GM23338 (cell line): ENCODE results near the gene TAS2R10. TPM values are rescaled to one million over a fixed set of nuclear protein-coding genes. Genes with fewer than 3 reads are reported as not detected.

Experiments
- ATAC-seq: fragments of 200-7000 bp; cut with Tn5 transposase; 3 replicates; pipeline ENCODE4 v1.9.1; 2020
- DNase-seq: peaks from one replicate; pipeline ENCODE4 v3.0.0-alpha.2; 2015; ENCODE audit warnings: low spot score
- H2AFZ ChIP-seq: fragments of 200-600 bp; sonication (generic); 2 replicates; pipeline ENCODE4 v1.8.0; 2016; ENCODE audit warnings: antibody characterized with exemption, mild to moderate bottlenecking, moderate library complexity
- H3F3A ChIP-seq: fragments of 200-600 bp; sonication (generic); replicated peaks from 2 replicates; pipeline ENCODE4 v1.8.0; 2017; ENCODE audit warnings: antibody characterized with exemption, mixed run types, low read depth
- H3K27ac ChIP-seq: fragments of 200-600 bp; sonication (generic); 2 replicates; pipeline ENCODE4 v1.6.1; 2016; ENCODE audit warnings: low read depth
- H3K27me3 ChIP-seq: fragments of 200-600 bp; sonication (generic); 2 replicates; pipeline ENCODE4 v1.8.0; 2016; ENCODE audit warnings: mild to moderate bottlenecking, mixed run types, moderate library complexity; ENCODE audit not compliant: insufficient read depth
- H3K36me3 ChIP-seq: fragments of 200-600 bp; sonication (generic); 2 replicates; pipeline ENCODE4 v1.8.0; 2016; ENCODE audit warnings: mild to moderate bottlenecking; ENCODE audit not compliant: insufficient read depth
- H3K4me1 ChIP-seq: fragments of 200-600 bp; sonication (generic); 2 replicates; pipeline ENCODE4 v1.8.0; 2016; ENCODE audit warnings: mild to moderate bottlenecking, moderate library complexity; ENCODE audit not compliant: insufficient read depth
- H3K4me2 ChIP-seq: fragments of 200-600 bp; sonication (generic); 2 replicates; pipeline ENCODE4 v1.7.1; 2017; ENCODE audit warnings: mixed run types
- H3K4me3 ChIP-seq: fragments of 200-600 bp; sonication (generic); 2 replicates; pipeline ENCODE4 v1.6.1; 2016; ENCODE audit warnings: mixed run types
- H3K79me2 ChIP-seq: fragments of 200-600 bp; sonication (generic); replicated peaks from 2 replicates; pipeline ENCODE4 v1.8.0; 2017; ENCODE audit warnings: mild to moderate bottlenecking; ENCODE audit not compliant: insufficient read depth
- H3K9me2 ChIP-seq: fragments of 200-600 bp; sonication (generic); 2 replicates; pipeline ENCODE4 v1.8.0; 2017; ENCODE audit not compliant: insufficient read depth
- H4K20me1 ChIP-seq: fragments of 200-600 bp; sonication (generic); replicated peaks from 2 replicates; pipeline ENCODE4 v1.8.0; 2017; ENCODE audit warnings: mild to moderate bottlenecking; ENCODE audit not compliant: insufficient read depth
- H3K27ac Mint-ChIP-seq: 2 replicates; pipeline ENCODE4 v1.8.0; 2020; ENCODE audit warnings: inconsistent platforms, mild to moderate bottlenecking, moderate library complexity, mixed read lengths
- H3K27me3 Mint-ChIP-seq: 3 replicates; pipeline ENCODE4 v1.8.0; 2022; ENCODE audit warnings: low read depth, mild to moderate bottlenecking, moderate library complexity, mixed read lengths, inconsistent platforms; ENCODE audit not compliant: insufficient read depth, poor library complexity
- H3K36me3 Mint-ChIP-seq: 3 replicates; pipeline ENCODE4 v1.8.0; 2021; ENCODE audit warnings: low read depth, mild to moderate bottlenecking, inconsistent platforms, moderate library complexity, mixed read lengths
- H3K4me1 Mint-ChIP-seq: 3 replicates; pipeline ENCODE4 v1.8.0; 2020; ENCODE audit warnings: mild to moderate bottlenecking, inconsistent platforms, mixed read lengths
- H3K4me3 Mint-ChIP-seq: 3 replicates; pipeline ENCODE4 v1.8.0; 2021; ENCODE audit warnings: moderate library complexity, mild to moderate bottlenecking, inconsistent platforms, mixed read lengths
- H3K9me3 Mint-ChIP-seq: 3 replicates; pipeline ENCODE4 v1.8.0; 2020; ENCODE audit warnings: moderate library complexity, mild to moderate bottlenecking, inconsistent platforms, mixed read lengths
- CREB1 ChIP-seq: fragments of 250-450 bp; sonication (Bioruptor Pico); IDR thresholded peaks from 2 replicates; pipeline ENCODE4 v1.5.0; 2020; ENCODE audit warnings: low read depth, mild to moderate bottlenecking, moderate library complexity
- EZH2 ChIP-seq: fragments of 200-600 bp; sonication (generic); IDR thresholded peaks from one replicate; pipeline ENCODE4 v1.8.0; 2017; ENCODE audit warnings: antibody characterized with exemption, mild to moderate bottlenecking, low read depth; ENCODE audit not compliant: unreplicated experiment
- EZH2phosphoT487 ChIP-seq: fragments of 200-600 bp; sonication (generic); IDR thresholded peaks from one replicate; pipeline ENCODE4 v1.8.1; 2018; ENCODE audit warnings: antibody characterized with exemption; ENCODE audit not compliant: unreplicated experiment
- JUNB ChIP-seq: IDR thresholded peaks from one replicate; pipeline ENCODE4 v1.6.1; 2016; ENCODE audit warnings: antibody characterized with exemption; ENCODE audit not compliant: unreplicated experiment
- POLR2AphosphoS5 ChIP-seq: IDR thresholded peaks from 2 replicates; pipeline ENCODE4 v1.6.1; 2016; ENCODE audit warnings: antibody characterized with exemption, low read depth
- STAT1 ChIP-seq: IDR thresholded peaks from one replicate; pipeline ENCODE4 v1.6.1; 2016; ENCODE audit warnings: antibody characterized with exemption; ENCODE audit not compliant: unreplicated experiment
- ZNF114 ChIP-seq: fragments of 250-450 bp; sonication (Bioruptor Pico); IDR thresholded peaks from 2 replicates; pipeline ENCODE4 v1.5.0; 2020; ENCODE audit warnings: mild to moderate bottlenecking, moderate library complexity
- ZNF331 ChIP-seq: fragments of 250-450 bp; sonication (Bioruptor Pico); IDR thresholded peaks from 2 replicates; pipeline ENCODE4 v1.5.0; 2020; ENCODE audit warnings: low read depth, mild to moderate bottlenecking, moderate library complexity
- polyA plus RNA-seq: library from polyadenylated mRNA; unstranded; fragments of >200 nt; fragmentation: Nextera tagmentation; extraction: Ambion mirVana; gene quantifications from 2 replicates; pipeline ENCODE4 v1.2.1, GENCODE V29; 2016
- small RNA-seq: library from RNA; depleted of rRNA; stranded (forward); fragments of <200 nt; gene quantifications from one replicate; pipeline ENCODE3, GENCODE V24; 2014; ENCODE audit warnings: low replicate concordance
- total RNA-seq: library from RNA; depleted of rRNA; stranded (reverse); fragments of >200 nt; shearing (Covaris generic); gene quantifications from 2 replicates; pipeline ENCODE4 v1.2.3, GENCODE V29; 2014; rRNA removed
- TF ChIP-seq, protein P1 (sequence below): IDR thresholded peaks from 2 replicates; pipeline ENCODE4 v1.6.1; 2016; ENCODE audit warnings: antibody characterized with exemption
- TF ChIP-seq, protein P2 (sequence below): fragments of 250-450 bp; sonication (Bioruptor Pico); IDR thresholded peaks from 2 replicates; pipeline ENCODE4 v1.5.0; 2020; ENCODE audit warnings: mild to moderate bottlenecking, moderate library complexity

TAS2R10 gene
- total and polyA plus RNA-seq, 2 experiments from 2014 or later = 0.66 to 1.1 TPM

DNA sequence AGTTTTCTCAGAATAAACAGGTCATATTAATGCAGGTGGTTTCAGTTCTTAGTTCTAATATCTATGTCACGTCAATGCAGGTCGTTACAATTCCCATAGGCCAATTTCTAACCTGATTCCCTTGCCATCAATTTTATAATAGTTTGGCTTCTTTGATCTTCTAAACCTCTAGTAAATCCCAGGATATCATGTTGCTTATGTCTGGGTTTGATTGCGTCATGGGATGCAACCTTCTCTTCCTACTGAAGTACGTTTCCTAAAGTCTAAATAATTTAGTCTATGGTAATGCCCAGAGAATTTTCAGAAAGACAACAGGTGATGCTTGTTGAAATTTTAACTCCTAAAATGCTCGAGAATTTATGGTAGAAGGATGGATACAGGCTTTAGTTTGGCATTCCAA is 42.9 kb downstream of the TAS2R10 start (continued):
- no peak for TF ChIP-seq ZNF331 (CRISPR knock-in tag)
- TF ChIP-seq CREB1 (CRISPR knock-in tag) = no peak
- no peak for TF ChIP-seq POLR2AphosphoS5

DNA sequence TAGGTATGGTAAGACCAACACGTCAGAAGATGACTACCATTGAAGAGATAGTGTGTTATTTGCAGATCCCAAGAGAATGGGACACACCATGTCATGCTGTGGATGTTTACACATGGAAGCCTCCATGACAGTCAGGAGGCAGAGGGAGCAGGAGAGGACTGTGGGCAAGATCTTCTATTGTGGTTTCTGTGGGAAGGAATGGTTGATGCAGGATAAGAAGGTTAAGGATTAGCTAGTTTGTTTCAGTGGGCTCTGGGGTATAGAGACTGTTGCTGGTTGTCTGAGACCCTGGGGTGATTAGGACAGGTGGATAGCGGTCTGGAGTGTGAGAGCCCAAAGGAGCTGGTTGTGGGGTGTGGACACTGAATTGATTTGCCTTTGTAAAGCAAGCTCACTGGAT is 47.1 kb downstream of the TAS2R10 start:
- Histone ChIP-seq H3K27ac (no peak overlapping the region), H3K9me2 (no peaks in the 10 kb centered on the region), H4K20me1 (no peaks in the 10 kb centered on the region), H3K27me3 (no peaks in the 10 kb centered on the region), H3K4me1 (no peaks in the 10 kb centered on the region), H3K4me2 (no peak overlapping the region), H3K79me2 (no peaks in the 10 kb centered on the region), H3K4me3 (no peak overlapping the region), H3F3A (no peaks in the 10 kb centered on the region), H2AFZ (0 out of 2 replicates have a peak overlapping the region, but pooled peaks have one; percentile 54), H3K36me3 (no peaks in the 10 kb centered on the region)
- Mint-ChIP-seq H3K27me3 (no peaks in the 10 kb centered on the region), H3K9me3 (no peaks in the 10 kb centered on the region), H3K4me1 (no peaks in the 10 kb centered on the region), H3K36me3 (no peaks in the 10 kb centered on the region), H3K27ac (no peak overlapping the region), H3K4me3 (no peak overlapping the region)
- ATAC-seq (no peak), DNase-seq (no peak)
- no peak for TF ChIP-seq ZNF114 (CRISPR knock-in tag)
- TF ChIP-seq EZH2phosphoT487 = no peak
- TF ChIP-seq, protein P1, sequence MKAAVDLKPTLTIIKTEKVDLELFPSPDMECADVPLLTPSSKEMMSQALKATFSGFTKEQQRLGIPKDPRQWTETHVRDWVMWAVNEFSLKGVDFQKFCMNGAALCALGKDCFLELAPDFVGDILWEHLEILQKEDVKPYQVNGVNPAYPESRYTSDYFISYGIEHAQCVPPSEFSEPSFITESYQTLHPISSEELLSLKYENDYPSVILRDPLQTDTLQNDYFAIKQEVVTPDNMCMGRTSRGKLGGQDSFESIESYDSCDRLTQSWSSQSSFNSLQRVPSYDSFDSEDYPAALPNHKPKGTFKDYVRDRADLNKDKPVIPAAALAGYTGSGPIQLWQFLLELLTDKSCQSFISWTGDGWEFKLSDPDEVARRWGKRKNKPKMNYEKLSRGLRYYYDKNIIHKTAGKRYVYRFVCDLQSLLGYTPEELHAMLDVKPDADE = no peak
- no peak for TF ChIP-seq STAT1
- TF ChIP-seq ZNF331 (CRISPR knock-in tag) = no peak
- no peak for TF ChIP-seq EZH2
- TF ChIP-seq, protein P2, sequence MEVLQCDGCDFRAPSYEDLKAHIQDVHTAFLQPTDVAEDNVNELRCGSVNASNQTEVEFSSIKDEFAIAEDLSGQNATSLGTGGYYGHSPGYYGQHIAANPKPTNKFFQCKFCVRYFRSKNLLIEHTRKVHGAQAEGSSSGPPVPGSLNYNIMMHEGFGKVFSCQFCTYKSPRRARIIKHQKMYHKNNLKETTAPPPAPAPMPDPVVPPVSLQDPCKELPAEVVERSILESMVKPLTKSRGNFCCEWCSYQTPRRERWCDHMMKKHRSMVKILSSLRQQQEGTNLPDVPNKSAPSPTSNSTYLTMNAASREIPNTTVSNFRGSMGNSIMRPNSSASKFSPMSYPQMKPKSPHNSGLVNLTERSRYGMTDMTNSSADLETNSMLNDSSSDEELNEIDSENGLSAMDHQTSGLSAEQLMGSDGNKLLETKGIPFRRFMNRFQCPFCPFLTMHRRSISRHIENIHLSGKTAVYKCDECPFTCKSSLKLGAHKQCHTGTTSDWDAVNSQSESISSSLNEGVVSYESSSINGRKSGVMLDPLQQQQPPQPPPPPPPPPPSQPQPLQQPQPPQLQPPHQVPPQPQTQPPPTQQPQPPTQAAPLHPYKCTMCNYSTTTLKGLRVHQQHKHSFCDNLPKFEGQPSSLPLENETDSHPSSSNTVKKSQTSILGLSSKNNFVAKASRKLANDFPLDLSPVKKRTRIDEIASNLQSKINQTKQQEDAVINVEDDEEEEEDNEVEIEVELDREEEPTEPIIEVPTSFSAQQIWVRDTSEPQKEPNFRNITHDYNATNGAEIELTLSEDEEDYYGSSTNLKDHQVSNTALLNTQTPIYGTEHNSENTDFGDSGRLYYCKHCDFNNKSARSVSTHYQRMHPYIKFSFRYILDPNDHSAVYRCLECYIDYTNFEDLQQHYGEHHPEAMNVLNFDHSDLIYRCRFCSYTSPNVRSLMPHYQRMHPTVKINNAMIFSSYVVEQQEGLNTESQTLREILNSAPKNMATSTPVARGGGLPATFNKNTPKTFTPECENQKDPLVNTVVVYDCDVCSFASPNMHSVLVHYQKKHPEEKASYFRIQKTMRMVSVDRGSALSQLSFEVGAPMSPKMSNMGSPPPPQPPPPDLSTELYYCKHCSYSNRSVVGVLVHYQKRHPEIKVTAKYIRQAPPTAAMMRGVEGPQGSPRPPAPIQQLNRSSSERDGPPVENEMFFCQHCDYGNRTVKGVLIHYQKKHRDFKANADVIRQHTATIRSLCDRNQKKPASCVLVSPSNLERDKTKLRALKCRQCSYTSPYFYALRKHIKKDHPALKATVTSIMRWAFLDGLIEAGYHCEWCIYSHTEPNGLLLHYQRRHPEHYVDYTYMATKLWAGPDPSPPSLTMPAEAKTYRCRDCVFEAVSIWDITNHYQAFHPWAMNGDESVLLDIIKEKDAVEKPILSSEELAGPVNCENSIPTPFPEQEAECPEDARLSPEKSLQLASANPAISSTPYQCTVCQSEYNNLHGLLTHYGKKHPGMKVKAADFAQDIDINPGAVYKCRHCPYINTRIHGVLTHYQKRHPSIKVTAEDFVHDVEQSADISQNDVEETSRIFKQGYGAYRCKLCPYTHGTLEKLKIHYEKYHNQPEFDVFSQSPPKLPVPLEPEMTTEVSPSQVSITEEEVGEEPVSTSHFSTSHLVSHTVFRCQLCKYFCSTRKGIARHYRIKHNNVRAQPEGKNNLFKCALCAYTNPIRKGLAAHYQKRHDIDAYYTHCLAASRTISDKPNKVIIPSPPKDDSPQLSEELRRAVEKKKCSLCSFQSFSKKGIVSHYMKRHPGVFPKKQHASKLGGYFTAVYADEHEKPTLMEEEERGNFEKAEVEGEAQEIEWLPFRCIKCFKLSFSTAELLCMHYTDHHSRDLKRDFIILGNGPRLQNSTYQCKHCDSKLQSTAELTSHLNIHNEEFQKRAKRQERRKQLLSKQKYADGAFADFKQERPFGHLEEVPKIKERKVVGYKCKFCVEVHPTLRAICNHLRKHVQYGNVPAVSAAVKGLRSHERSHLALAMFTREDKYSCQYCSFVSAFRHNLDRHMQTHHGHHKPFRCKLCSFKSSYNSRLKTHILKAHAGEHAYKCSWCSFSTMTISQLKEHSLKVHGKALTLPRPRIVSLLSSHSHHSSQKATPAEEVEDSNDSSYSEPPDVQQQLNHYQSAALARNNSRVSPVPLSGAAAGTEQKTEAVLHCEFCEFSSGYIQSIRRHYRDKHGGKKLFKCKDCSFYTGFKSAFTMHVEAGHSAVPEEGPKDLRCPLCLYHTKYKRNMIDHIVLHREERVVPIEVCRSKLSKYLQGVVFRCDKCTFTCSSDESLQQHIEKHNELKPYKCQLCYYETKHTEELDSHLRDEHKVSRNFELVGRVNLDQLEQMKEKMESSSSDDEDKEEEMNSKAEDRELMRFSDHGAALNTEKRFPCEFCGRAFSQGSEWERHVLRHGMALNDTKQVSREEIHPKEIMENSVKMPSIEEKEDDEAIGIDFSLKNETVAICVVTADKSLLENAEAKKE (CRISPR knock-in tag) = no peak
- no peak for TF ChIP-seq JUNB
- TF ChIP-seq POLR2AphosphoS5 = no peak
- TF ChIP-seq CREB1 (CRISPR knock-in tag) = no peak

Small RNAs within 50 kb of the gene (small RNA-seq; reads per million reads assigned to genes)
- not detected for gene PRR4

Other genes with a start within 250 kb of the TAS2R10 start
- 25.1 and 38.5 TPM in 2 replicates for gene MAGOHB, start 212.7 kb downstream of the TAS2R10 start, total RNA-seq
- 170 and 175 TPM in 2 replicates for gene MAGOHB, start 212.7 kb downstream of the TAS2R10 start, polyA plus RNA-seq
- 0.97 and 1.8 TPM in 2 replicates for gene STYK1, start 152.3 kb downstream of the TAS2R10 start, total RNA-seq
- gene STYK1, start 152.3 kb downstream of the TAS2R10 start, polyA plus RNA-seq = 0.83 and 1.2 TPM in 2 replicates
- 179 and 182 TPM in 2 replicates for gene YBX3, start 103.0 kb downstream of the TAS2R10 start, total RNA-seq
- 450 and 500 TPM in 2 replicates for gene YBX3, start 103.0 kb downstream of the TAS2R10 start, polyA plus RNA-seq
- gene TAS2R7, start 23.7 kb downstream of the TAS2R10 start, total RNA-seq = not detected in 2 replicates
- not detected in 2 replicates for gene TAS2R7, start 23.7 kb downstream of the TAS2R10 start, polyA plus RNA-seq
- not detected in 2 replicates for gene TAS2R8, start 19.1 kb downstream of the TAS2R10 start, total RNA-seq
- not detected in 2 replicates for gene TAS2R8, start 19.1 kb downstream of the TAS2R10 start, polyA plus RNA-seq
- 0.19 TPM in 1 of 2 replicates, not detected in the other for gene TAS2R9, start 16.2 kb downstream of the TAS2R10 start, total RNA-seq
- not detected in 2 replicates for gene TAS2R9, start 16.2 kb downstream of the TAS2R10 start, polyA plus RNA-seq
- 2.1 TPM in 2 replicates for gene PRR4, start 23.1 kb upstream of the TAS2R10 start, total RNA-seq
- gene PRR4, start 23.1 kb upstream of the TAS2R10 start, polyA plus RNA-seq = 4.1 and 7.9 TPM in 2 replicates
- 8.3 and 19.0 TPM in 2 replicates for gene PRH1, start 57.9 kb upstream of the TAS2R10 start, total RNA-seq
- gene PRH1, start 57.9 kb upstream of the TAS2R10 start, polyA plus RNA-seq = 34.2 and 42.9 TPM in 2 replicates
- 3.6 and 6.1 TPM in 2 replicates for gene TAS2R13, start 83.2 kb upstream of the TAS2R10 start, total RNA-seq
- not detected in 2 replicates for gene TAS2R13, start 83.2 kb upstream of the TAS2R10 start, polyA plus RNA-seq
- 0.69 TPM in 1 of 2 replicates, not detected in the other for gene PRH2, start 102.9 kb upstream of the TAS2R10 start, total RNA-seq
- 0.36 TPM in 1 of 2 replicates, not detected in the other for gene PRH2, start 102.9 kb upstream of the TAS2R10 start, polyA plus RNA-seq
- 4.9 and 5.9 TPM in 2 replicates for gene TAS2R14, start 112.9 kb upstream of the TAS2R10 start, total RNA-seq
- gene TAS2R14, start 112.9 kb upstream of the TAS2R10 start, polyA plus RNA-seq = 1.1 and 2.6 TPM in 2 replicates
- 3.4 and 5.7 TPM in 2 replicates for gene TAS2R50, start 160.6 kb upstream of the TAS2R10 start, total RNA-seq
- not detected in 2 replicates for gene TAS2R50, start 160.6 kb upstream of the TAS2R10 start, polyA plus RNA-seq
- gene TAS2R20, start 171.9 kb upstream of the TAS2R10 start, total RNA-seq = 3.9 and 6.0 TPM in 2 replicates
- gene TAS2R20, start 171.9 kb upstream of the TAS2R10 start, polyA plus RNA-seq = not detected in 2 replicates
- 6.0 and 8.6 TPM in 2 replicates for gene TAS2R19, start 196.3 kb upstream of the TAS2R10 start, total RNA-seq
- gene TAS2R19, start 196.3 kb upstream of the TAS2R10 start, polyA plus RNA-seq = 0.21 TPM in 1 of 2 replicates, not detected in the other
- gene TAS2R31, start 205.0 kb upstream of the TAS2R10 start, total RNA-seq = 6.1 and 12.9 TPM in 2 replicates
- gene TAS2R31, start 205.0 kb upstream of the TAS2R10 start, polyA plus RNA-seq = 0.21 TPM in 1 of 2 replicates, not detected in the other
- gene TAS2R46, start 235.9 kb upstream of the TAS2R10 start, total RNA-seq = 1.0 and 5.0 TPM in 2 replicates
- gene TAS2R46, start 235.9 kb upstream of the TAS2R10 start, polyA plus RNA-seq = 0.45 and 0.49 TPM in 2 replicates